DMS53 treated with DMSO at 0.1 percent for 48 hours (cell line): Measurements from ENCODE around the gene BACH2.

Experiments
- DNase-seq: peaks from one replicate; lab custom pipeline; 2025; ENCODE audit not compliant: unreplicated experiment; lab: John Stamatoyannopoulos, UW

Gene BACH2

DNA sequence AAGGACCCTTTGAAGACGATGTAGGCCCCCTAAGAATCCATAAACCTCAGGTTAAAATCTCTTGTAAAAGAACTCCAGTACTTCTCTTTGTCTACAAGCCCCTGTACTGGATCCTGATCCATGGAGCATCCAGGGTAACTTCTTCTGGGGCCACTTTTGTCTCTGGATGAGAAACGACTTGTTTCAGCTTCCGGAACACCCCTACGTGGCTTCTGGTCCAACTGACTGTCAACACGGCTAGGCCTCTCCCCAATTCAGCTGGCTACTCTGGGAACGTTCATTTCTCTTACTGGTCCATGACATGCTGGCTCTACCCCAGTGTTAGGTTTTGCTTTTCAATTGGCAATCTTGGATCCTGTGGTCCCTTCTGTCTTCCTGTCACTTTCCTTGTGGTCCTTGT lies 198.0 kb downstream of the BACH2 start:
- no peak for DNase-seq

GRCh38 chr6:90098001-90098531 lies 198.6 kb downstream of the BACH2 start:
- no peak for DNase-seq

DNA sequence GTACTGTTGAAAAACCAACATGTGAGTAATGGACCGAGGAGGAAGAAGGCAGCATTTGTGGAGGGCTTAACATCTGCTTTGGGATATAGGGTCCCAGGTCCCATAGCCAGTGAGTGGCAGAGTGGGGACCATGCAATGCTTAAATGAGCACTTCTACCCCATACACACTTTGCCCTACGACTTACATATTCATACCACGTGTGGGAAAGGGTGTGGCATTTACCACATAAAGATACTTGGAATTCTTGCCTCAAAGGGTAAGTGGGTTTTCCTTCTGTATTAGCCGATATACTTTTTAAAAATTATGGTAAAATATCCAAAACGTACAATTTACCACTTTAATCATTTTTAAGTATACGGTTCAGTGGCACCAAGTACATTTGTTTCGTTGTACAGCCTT lies 199.3 kb downstream of the BACH2 start:
- DNase-seq, result no peak

DNA sequence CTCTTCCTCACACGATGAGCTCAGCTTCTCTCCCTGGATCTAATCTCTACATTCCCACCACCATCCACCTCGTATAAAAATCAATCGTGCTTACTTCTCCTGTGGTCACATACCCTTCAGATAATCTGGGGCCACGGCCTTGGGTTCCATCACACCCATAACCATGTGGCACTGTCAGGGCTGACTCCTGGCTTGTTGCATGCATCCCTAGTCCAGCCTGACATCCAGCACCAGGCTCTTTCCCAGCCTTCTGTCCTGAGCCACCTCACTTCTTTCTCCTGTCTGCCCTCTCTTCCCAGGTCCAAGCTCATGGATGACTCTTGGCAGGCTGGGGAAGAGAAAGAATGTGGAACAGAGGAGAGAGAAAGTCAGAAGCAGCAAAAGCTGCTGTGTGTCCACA lies 199.8 kb downstream of the BACH2 start:
- no peak for DNase-seq

GRCh38 chr6:90095788-90096187 lies 200.9 kb downstream of the BACH2 start:
- no peak for DNase-seq

DNA sequence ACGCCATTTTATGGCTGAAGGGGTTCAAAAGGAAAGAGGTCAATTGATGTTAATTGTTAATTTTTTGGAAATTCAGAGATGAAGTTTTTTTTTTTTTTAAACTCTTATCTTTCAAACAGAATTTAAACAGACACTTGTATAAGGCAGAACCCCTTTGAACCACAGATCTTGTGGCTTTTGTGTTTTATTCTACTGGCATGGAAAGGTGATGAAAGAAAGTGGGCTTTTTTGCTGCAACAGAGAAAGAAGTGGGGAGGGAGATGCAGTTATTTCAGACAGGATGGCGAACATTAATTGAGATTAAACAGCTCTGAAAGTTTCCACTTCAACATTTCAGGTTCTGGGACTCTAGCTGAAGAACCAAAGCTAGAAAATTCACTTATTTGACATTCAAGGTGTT lies 201.5 kb downstream of the BACH2 start:
- DNase-seq, result no peak

- no peak for DNase-seq
Measured at GRCh38 chr6:90093558-90094073, 203.0 kb downstream of the BACH2 start.

DNA sequence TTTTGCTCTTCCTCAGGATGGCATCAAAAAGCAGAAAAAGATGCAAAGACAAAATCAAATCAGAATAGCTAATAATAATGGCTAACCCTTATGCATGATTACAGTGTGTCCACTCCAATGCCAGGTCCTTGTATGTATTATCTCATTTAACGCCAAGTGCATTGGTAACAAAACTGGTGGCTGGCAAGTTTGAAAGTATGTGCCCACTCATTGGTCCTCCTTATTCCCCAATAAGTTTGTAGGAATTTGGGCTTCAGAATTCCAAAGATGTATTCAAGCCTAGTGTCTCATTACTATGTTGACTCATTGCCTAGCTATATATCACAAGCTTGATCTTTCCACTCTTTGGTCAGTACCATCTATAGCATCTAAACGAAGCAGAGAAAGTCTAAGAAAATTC lies 205.8 kb downstream of the BACH2 start:
- no peak for DNase-seq

GRCh38 chr6:90088009-90088408 lies 208.6 kb downstream of the BACH2 start:
- DNase-seq, result peak; percentile 59

DNA sequence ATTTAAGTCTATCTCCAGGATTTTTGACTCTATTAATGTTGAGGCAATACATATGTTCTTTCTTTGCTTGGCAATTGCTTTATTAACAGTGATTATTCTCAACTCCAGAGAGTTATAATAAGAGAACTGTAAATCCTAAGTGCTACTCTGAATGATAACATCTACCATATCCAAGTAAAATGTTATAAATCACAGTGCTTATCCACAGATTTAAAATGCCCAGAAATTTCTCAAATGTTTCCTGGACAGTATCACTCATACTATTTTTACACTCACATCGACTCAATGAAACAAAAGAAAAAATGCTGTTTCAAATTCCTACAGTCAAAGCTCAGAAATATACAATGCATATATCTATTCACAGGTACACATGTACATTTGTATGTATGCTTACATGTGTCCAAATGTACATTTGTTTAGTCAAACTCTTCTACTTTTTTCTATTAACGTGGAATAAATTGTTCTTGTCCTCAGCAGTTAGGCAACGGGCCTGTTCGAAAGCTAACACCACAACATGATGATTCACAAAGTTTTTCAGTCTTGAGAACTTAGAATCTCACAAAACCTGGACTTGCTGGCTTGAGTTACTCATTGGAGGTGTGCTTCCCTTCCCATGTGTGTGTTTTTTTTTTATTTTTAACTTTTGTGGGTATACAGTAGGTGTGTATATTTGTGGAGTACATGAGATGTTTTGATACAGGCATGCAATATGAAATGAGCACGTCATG lies 209.4 kb downstream of the BACH2 start:
- DNase-seq, result no peak

GRCh38 chr6:90086517-90086916 lies 210.1 kb downstream of the BACH2 start:
- no peak for DNase-seq

GRCh38 chr6:90083891-90084290 lies 212.8 kb downstream of the BACH2 start:
- no peak for DNase-seq

GRCh38 chr6:90082847-90083246 lies 213.8 kb downstream of the BACH2 start:
- DNase-seq, result no peak

DNA sequence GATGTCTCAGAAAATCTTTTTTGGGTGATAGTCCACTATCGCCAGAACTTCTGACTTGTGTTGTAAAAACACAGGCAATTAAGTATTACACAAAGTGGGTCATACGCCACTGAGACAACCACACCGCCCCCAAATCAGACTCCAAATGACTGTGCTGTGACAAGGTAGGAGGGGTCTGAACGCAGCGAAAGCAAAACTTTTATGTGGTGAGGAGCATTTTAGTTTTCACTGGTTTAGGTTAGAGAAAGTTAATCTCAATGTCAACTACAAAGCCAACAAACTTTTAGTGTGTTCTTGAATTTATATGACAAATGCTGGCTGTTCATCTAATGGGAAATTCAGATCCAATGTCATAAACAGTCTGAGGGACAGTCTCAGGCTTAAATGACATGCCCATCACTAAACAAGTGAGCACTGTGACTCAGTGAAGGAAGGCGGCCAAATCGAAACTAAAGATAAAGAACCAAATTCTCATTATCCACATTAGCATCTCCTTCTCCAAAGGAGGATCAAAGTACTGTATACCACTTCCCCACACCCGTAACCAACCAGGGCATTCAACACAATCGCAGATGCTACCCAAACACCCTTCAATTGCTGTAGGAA lies 215.7 kb downstream of the BACH2 start:
- DNase-seq, result no peak

GRCh38 chr6:90079560-90080490 lies 216.8 kb downstream of the BACH2 start:
- no peak for DNase-seq

GRCh38 chr6:90078513-90079289 lies 217.9 kb downstream of the BACH2 start:
- no peak for DNase-seq

DNA sequence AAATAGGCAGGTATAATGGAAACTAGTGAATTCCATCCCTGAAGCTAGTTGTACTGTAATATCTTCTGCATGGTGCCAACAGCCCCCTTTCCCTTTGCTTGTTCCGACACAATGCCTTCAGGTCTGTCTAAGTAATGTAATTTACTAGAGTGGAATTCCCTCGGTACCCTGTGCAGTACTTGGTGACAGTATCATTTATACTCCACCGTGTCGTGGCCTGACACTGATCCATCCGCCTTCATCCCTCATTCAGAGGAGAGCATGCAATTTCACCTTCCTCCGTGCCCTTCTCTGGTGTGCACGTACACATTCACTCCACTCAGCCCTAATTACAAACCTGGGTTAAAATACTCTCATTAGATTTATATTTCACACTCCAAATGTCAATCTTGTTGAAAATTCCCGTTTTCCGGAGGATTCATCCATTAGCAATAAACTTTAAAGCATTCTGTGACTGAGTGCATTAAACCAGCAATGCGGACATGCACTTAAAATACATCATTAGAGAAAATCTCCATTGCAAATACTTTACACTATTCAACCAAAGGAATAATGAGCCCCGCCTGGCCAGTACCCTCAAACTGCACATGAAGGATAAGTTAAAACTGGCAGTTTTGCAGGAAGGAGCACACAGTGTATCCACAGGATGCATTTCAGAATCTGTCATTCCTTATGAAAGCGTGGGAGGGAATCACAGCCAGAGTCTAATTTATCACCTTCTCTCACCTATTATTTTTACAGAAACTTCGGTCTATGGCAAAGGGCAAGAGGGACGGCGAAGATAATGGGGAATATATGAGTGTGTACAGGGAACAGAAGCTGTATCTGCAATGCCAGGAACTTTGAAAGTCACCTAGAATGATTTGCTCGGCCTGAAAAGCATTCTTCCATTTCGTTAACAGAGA lies 219.9 kb downstream of the BACH2 start:
- DNase-seq, result no peak

- DNase-seq, result no peak
Measured at GRCh38 chr6:90074161-90074850, 222.3 kb downstream of the BACH2 start.

DNA sequence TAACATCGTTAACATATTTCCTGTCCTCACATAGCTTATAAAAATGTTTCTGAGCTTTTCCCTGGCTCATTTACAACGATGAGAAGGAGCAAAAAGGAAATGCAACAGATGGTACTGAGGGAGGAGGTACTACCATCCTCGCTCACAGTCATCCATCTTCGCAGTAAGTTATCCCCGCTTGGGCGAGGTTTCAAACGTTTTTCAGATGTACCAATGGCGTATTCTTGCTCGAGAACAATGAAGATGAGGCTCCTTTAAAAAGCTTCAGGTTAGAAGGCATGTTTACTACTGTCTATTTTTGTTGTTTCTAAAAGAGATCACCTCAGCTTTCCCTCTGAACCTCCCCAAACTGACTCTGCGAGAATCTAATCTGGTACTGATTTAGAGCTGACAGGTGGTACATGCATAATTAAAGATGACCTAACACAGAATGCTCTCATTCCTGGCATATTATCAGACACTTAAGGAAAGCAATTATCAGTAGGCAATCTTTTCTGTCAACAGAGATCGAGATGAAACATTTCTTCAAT lies 223.6 kb downstream of the BACH2 start:
- no peak for DNase-seq
